Left kidney (tissue), 8 donors: ENCODE results near the gene SIPA1L2. TPM values are rescaled to one million over a fixed set of nuclear protein-coding genes. Genes with fewer than 3 reads are reported as not detected.

Source experiments
- DNase-seq: peaks from one replicate; pipeline ENCODE4 v3.0.0-alpha.2; 2013
- long read RNA-seq, 8 donors: transcript quantifications; one replicate each; lab custom pipeline, GENCODE V29; 2026
- polyA plus RNA-seq: library from polyadenylated mRNA; unstranded; fragments of 120-200 nt; gene quantifications from one replicate; pipeline ENCODE4 v1.2.1, GENCODE V29; 2013; ENCODE audit not compliant: insufficient read length

SIPA1L2 gene, protein sequence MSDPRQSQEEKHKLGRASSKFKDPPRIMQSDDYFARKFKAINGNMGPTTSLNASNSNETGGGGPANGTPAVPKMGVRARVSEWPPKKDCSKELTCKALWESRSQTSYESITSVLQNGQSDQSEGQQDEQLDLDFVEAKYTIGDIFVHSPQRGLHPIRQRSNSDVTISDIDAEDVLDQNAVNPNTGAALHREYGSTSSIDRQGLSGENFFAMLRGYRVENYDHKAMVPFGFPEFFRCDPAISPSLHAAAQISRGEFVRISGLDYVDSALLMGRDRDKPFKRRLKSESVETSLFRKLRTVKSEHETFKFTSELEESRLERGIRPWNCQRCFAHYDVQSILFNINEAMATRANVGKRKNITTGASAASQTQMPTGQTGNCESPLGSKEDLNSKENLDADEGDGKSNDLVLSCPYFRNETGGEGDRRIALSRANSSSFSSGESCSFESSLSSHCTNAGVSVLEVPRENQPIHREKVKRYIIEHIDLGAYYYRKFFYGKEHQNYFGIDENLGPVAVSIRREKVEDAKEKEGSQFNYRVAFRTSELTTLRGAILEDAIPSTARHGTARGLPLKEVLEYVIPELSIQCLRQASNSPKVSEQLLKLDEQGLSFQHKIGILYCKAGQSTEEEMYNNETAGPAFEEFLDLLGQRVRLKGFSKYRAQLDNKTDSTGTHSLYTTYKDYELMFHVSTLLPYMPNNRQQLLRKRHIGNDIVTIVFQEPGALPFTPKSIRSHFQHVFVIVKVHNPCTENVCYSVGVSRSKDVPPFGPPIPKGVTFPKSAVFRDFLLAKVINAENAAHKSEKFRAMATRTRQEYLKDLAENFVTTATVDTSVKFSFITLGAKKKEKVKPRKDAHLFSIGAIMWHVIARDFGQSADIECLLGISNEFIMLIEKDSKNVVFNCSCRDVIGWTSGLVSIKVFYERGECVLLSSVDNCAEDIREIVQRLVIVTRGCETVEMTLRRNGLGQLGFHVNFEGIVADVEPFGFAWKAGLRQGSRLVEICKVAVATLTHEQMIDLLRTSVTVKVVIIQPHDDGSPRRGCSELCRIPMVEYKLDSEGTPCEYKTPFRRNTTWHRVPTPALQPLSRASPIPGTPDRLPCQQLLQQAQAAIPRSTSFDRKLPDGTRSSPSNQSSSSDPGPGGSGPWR (N-terminal part only)
- 30.4 TPM for polyA plus RNA-seq
- long read RNA-seq, donor 1, partial matches to known transcripts = 0 of 3 reads
- long read RNA-seq, donor 1, other reads (novel, unspliced or antisense) = 0 of 3 reads
- long read RNA-seq, donor 2 = 0 reads
- long read RNA-seq, donor 3 = 0 reads
- long read RNA-seq, donor 4 = 0 reads
- long read RNA-seq, donor 5, partial matches to known transcripts = 0 of 1 reads
- long read RNA-seq, donor 5, other reads (novel, unspliced or antisense) = 0 of 1 reads
- long read RNA-seq, donor 6, partial matches to known transcripts = 0 of 2 reads
- long read RNA-seq, donor 6, other reads (novel, unspliced or antisense) = 0 of 2 reads
- long read RNA-seq, donor 7, partial matches to known transcripts = 7 of 8 reads
- long read RNA-seq, donor 7, other reads (novel, unspliced or antisense) = 0 of 8 reads
- long read RNA-seq, donor 8, partial matches to known transcripts = 0 of 1 reads
- long read RNA-seq, donor 8, other reads (novel, unspliced or antisense) = 0 of 1 reads

DNA sequence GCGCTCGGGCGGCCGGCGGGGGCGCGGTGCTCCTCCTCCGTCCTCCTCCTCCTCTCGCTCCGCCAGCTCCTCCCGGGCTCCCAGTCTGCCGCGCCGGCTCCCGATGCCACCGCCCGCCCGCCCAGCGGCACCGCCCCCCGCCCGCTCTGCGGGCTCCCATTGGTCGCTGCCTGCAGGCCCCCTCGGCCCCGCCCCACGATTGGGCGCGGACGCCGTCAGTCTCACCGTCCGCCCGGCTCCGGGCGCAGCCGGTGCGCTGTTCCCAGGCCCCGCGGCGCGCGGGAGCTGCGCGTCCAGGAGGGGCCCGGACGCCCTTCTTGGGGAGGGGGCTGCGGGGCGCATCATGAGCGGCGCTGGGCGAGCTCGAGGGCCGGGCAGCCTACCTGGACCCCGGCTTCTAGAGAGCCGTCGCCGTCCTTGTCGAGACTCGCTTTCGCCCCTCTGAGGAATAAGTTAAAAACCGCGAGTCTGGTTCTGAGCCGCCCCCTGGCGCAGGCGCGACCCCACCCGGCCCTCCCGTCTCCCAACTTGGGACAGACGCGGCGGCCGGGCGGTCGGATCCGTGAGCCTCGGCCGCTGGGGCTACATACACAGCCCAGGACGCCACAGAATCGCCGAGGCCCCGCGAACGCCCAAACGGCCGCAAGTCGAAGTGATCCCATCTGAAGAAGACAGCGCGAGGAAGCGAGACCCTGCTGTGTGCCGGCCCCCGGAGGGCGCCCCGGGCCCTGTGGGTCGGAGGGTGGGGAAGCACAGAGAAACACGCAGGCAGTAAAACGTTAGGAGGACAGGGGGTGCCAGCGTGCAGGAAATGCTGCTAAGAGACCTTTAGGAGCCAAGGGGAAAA, at the start of gene SIPA1L2:
SIPA1L2 (minus strand) TSS at position 87 of the 847 bp plus-strand sequence. CDS start 114,794 bp downstream, outside the sequence.
- DNase-seq = peak; percentile 95

DNA sequence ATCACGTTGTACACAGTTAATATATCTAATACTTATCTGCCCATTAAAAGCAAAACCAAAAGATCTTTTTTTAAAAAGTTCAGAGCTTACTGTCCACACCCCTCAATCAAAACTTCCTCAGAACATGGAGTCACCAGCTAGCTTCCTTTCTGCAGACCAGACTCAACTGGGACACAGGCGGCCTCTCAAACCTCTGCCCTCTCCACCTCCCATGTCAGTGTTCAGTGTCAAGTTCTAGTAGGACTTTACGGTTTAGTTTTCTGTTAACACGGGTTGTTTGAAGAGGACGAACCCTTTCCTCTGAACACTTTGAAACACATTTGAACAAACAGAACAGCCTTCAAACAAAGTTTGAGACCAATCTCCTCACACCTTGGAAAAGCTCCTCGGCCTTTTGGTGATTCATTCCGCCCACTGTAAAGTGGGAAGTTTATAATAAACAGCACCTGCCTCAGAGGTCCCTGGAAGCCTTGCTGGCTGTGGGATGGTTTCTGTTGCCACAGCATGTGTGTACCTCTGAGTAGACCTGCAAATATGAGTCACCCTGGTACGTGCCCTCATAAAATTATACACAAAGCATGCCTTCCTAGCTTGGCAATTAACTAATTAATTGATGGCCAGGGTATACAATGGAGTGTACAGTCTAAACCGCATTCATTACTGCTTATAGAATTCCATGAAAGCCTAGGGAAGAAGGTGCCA, 48.4 kb upstream of the SIPA1L2 start:
- DNase-seq = no peak

DNA sequence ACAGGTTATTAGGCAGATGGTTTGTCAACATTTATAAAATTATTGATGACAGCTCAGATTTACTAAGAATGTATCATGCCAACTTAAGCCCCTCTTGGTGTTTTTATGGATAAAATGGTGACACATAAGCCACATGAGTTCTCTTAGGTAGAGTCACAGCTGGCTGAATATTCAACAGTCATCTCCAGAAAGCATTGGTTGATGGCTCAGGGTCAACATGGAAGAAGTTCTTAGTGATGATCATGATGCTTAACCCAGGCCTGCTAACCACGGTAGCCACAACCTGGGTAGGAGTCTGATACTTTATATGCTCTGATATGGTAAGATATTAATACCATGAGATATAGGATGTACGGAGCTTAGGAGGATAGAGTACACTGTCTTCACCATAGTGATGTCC, 46.4 kb upstream of the SIPA1L2 start:
- DNase-seq = no peak

DNA sequence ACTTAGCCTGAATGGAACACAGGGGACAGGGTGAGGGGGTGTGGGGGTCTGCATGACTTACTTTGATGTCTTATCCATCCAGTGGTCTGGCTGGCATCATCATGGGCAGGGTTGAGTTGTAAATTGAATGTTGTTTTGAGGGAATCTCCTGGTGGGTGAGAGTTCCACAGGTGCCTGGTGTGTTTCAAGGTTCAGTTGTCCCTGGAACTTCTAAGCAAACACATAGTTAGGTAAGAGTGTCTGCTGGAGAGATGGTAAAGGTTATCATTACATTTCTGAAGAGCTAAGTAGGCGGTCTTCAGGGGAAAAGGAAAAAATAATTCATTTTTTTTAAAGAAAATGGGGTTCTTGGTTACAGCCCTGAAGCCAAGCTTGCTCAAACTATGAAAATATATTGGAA, 46.0 kb upstream of the SIPA1L2 start:
- no peak for DNase-seq

DNA sequence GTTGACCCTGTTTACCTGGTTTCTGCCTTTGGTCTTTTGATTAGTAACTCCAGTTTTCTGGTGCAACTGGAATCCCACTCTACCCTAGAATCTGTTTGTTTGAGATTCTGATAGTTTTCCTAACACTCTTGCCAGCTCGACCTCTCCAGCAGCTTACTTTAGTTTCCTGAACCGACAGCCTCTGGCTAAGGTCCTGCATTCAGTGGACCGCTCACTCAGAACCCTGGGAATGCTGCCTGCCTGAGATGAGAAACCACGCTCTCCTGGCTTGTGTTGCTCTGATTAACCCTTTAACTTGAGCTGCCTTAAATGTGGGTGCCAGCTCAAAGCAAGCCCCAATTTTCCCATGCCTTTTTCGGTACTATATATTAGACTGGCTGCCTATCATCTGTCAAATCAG, 45.3 kb upstream of the SIPA1L2 start:
- DNase-seq = no peak

DNA sequence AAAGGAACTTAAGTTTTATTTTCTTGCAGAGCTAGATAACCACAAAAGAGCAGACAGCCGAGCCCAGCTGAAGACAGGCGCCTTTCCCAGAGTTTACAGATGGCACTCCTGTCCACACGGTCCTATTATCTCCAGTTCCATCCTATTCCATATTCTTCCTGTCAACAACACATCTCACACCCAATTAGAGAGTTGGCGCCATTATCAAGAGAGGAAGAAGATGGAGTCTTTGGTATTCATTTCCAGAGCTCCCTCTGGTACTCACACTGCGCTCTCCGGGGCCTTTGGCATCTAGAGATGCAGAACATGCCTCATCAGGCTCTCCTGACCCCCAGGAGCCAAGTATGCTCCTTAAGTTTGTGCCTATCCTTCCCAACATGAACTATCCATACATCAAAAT, 43.3 kb upstream of the SIPA1L2 start:
- no peak for DNase-seq

DNA sequence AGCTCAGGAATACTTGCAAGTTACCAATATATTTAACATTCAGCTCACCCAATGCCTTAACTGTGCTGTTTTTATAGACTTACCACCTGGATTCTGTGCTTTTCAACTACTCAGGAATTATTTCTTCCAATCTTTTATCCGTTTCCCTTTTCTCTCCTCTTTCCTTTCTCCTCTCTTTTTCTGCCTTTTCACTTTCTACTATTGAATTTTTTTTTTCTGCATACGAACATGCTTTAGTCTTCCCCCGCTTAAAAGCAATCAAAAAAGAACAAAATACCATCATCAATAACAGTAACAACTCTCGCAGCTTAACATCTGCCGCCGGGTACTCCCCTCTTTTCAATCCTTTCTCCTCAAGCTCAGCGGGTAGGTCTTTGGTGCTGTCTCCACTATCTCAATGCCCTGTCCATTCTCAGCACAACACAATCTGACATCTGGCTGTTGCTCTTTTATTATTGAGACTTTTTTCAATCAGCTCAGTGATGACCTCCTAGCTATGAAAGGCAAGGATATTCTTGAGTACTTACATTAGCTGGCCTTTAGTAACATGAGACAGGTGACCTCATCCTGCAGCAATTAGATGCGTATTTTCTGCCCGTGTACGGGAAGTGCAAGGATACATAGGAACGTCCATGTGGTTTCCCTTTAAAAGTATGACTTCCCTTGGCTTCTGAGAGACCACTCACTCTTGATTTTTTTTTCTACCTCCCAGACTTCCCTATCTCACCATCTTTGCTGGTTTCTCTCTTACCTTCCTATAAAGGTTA, 40.2 kb upstream of the SIPA1L2 start:
- no peak for DNase-seq

DNA sequence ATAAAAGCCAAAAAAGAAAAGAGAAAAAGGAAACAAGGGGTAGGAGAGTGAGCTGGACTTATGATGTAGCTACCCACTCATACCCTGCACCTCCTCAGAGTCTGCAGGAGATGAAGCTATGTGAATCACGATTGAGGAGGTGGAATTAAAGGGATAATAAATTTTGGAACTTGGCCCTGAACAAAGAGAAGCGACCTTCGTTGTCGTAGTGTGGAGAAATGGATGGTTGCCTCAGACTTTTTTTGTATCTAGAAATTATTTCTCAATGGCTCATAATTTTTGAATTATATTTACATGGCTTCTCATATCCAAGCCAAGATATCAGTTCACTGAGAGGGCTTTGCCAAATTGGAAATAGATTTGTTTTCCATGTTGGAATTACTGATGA, 37.8 kb upstream of the SIPA1L2 start:
- DNase-seq = no peak

DNA sequence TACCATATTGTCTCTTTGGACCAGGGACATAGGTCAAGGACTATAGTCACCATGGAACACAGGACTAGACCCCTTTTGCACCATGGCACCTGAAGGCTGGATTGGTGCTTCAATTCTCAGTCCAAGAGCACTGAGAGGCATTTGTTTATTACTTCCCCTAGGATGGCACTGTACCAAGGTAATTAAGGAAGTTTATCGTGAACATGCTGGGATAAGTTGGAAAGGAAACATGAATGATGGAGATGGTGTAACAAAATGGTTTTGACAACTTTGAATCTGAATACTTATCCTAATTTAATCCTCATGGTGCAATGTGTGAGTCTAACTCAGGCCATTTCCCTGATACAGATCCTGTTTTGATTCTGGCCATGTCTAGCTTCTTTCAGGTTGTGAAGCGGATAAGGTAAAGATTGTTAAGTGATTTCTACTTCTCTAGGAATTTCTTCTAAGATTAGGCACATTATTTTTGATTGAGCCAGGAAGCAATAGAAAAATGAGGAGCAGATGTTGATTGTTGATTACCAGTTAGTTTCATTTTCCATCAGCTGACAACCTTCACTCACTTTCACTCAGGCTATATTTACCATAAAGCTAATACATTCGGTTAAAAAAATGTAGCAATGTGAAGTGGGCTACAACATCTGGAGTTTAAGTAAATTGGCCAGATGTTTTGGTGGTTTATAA, 37.3 kb upstream of the SIPA1L2 start:
- DNase-seq = no peak

DNA sequence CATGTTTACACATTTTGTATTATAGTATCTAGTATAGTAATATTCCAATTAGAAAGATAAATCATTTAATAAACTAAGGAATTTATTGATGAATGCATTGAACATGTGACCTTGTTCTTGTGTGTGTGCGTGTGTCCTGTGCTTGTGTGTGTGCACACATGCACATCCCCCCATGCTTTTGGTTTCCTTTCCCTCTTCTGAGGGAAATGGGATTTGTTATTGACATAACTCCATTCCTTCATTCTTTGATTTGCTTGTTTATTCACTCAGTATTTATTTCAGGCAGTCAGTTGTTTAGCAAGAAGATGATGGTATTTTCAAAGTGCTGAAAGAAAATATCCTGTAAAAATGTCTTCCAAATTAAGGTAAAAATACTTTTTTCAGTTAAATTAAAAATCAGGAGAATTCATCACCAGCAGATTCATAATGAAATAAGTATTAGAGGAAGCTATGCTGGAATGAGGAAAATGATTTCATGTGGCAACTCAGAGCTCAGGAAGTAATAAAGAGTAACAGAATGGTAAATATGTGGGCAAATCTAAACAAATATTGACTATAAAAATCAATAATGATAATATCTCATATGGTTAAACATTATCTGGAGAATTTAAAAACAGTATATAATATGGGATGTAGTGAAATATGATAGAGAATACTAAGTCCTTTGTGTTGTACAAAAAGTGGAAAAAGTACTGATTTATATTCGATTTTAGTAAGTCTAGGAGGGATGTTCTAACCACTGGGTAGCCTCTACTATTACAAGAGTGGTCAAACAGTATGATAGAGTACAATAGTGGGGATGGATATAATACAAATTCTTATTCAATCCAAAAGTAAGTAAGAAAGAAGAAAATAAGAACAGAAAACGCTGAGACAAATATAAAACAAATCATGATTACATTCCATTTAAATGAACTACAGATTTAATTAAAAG, 35.2 kb upstream of the SIPA1L2 start:
- no peak for DNase-seq

DNA sequence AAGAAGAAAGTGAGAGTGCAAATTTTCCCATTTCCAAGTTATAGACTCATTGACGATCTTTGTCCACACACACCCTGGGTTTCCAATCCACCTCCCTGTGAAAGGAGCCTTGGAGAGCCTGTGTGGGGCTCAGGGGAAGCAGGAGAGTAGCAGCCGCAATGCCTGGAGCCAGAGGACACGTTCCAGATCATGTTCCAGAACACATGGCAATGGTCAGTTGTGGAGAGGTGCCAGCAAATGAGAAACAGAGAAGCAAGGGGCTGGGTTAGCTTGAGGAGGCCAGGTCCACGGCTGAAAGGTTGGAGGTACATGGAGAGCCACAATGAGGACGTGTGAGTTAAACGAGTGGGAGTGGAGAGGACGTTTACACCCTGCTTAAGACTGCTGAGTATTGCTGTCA, 33.0 kb upstream of the SIPA1L2 start:
- DNase-seq = no peak

DNA sequence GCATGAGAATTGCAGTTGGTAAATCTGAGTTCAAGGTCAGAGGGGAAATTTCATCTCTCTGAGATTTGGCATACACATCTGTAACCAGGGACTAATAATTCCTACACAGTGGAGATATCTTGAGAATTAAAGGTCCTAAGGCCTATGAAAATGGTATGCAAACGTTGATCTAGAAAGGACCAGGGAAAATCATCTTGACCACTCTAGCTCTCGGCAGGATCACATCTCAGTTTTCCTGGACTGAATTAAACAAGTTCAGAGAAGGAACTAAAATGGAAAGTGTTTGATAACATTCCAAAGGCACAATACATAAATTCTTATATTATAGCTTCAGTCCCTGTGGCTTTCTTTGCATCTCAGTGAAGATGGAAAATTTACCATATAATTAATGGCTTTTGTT, 28.5 kb upstream of the SIPA1L2 start:
- DNase-seq = no peak

DNA sequence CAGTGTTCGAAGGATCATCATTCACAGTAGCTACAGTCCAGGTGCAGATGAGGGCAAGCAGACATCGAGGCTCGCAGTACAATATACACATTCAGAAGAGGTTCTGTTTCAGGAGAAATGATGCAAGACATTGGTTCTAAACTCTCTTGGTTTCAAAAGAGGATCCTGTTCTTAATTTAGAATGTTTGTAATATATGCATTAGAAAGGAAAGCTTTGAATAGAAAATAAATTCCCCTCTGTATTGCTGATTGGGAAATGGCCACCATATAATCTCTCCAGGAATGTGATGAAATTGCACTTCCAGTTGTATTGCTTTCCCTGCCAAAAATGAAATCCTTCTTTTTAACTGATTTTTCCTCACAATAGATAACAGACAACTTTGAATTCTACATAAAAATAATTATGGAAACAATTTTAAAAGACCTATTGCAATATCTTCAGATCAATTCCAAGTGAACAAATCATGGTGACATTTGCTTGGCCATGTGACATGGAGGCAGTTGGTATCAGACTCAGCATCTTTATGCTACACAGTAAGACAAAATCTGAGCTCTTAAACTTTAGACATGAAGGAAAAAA, 27.6 kb upstream of the SIPA1L2 start:
- no peak for DNase-seq

DNA sequence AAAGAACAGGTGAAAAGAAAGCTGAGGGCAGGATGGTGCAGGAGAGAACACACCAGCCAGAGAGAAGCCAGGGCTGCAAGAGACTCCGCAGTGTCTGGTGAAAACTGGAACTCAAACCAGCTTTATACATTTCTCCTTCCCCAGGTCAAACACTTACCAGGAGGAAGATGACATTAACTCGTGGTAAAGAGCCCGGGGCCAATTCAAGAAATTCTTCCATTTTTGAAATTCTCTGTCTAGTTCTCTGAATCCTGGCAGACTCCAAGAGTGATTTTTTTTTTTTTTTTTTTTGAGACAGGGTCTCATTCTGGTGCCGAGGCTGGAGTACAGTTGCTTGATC, 25.8 kb upstream of the SIPA1L2 start:
- no peak for DNase-seq

DNA sequence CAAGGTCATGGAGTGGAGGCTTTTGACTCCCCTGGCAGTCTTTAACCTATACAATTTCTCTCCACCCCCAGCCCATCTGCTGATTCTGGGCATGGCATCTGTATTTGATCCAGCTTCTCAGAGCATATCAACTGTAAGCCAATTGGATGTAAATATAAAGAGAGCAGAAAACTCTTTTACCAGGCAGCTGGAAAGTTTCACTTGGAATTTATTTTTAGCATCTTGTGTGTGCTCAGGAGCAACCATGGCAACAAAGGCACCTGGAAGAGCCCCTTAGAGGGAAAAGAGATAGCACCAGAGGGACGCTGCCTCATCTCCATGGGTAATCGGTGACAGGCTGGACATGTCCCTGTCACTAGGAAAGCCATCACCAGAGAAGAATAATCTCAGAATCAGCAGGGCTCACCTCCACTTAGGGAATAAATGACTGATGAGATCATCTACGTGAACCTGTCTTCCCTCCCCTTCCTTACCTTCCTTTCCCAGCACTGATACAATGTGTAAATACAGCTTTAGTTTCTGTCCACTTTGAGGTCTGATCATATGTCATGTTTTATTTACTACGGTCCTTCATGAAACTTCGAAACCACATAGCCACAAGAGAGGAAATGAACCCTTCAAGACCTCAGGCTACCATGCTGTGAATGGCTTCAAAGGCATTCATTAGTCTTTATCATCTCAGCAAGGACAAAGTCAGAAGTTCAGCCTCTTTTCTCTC, 25.3 kb upstream of the SIPA1L2 start:
- DNase-seq = peak; percentile 20

DNA sequence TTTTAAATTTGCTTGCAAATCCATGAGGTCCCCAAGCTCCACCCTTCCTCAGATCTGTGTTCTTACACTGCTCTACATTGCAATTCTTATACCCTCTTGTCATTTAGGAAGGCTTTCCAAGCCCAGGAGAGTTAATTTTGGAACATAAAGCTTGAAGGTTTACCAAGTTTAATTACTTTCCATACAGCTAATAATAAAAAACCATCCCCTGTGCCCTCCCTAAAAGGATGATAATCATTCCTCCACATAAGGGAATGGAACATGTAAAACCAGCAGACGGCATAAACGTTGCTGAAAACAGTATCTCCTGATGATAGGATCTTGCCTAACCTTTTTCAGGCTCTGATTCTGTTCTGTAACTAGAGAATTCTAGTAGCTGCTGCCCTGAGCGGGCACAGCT, 23.9 kb upstream of the SIPA1L2 start:
- DNase-seq = no peak
